Loucy (cell line): ENCODE results near the gene ARHGAP26.

ENCODE experiments used
- CTCF ChIP-seq: fragments of 200-600 bp; sonication (generic); conservative IDR thresholded peaks from 2 replicates; pipeline ENCODE4 v1.5.1; 2014; ENCODE audit warnings: mild to moderate bottlenecking, antibody characterized with exemption, low read length
- EZH2phosphoT487 ChIP-seq: fragments of 200-600 bp; IDR thresholded peaks from 2 replicates; pipeline ENCODE4 v1.6.1; 2018; ENCODE audit warnings: antibody characterized with exemption, mild to moderate bottlenecking, moderate library complexity, borderline replicate concordance

- TF ChIP-seq CTCF (no peak), EZH2phosphoT487 (no peak)
Measured at GRCh38 chr5:143116814-143117213, 346.6 kb downstream of the ARHGAP26 start.
